ENCODE results near the gene KRT13.
A peak's percentile ranks its signal among the peaks of the same experiment; 100 is the strongest.

KRT13 gene

DNA sequence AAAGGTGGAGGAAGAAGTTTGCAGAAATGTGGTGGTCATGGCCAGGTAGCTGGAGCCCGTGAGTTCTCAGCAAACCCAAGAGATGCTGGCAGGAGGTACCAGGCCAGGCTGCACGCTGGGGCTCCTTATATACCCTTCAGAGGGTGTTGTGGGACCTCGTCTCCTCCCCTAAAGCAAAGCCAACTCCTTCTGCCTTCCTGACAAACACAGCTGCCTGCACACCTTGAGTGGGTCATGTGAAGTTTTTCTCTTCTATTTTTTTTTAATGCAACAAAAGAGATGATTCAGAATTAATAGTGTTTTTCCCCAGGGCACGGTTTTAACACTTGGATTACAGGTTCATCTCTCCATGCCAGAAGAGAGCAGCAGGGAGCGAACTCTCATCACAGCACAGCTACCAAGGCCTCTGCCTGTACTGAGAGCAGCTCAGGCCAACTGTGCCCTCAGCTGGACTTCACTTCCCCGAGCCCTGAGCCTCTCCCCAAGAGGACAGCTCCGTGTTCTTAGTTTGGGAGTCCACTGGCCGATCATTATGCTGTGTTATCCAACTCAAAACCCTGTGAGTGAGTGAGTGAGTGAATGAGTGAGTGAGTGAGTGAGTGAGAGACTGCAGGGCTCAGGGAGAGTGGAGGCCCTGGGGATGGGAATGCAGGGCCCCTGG lies 13.5 kb upstream of the KRT13 start, which contains the start of gene KRT15:
Gene KRT15, minus strand, starts transcription at position 102 of the 661 bp plus-strand sequence. Its CDS starts 63 bp downstream, at position 39.
- DNase-seq = no peak

- no peak for DNase-seq
Observed at GRCh38 chr17:41518031-41518430, 12.6 kb upstream of the KRT13 start.

GRCh38 chr17:41516830-41517283 lies 11.4 kb upstream of the KRT13 start:
- no peak for DNase-seq

DNA sequence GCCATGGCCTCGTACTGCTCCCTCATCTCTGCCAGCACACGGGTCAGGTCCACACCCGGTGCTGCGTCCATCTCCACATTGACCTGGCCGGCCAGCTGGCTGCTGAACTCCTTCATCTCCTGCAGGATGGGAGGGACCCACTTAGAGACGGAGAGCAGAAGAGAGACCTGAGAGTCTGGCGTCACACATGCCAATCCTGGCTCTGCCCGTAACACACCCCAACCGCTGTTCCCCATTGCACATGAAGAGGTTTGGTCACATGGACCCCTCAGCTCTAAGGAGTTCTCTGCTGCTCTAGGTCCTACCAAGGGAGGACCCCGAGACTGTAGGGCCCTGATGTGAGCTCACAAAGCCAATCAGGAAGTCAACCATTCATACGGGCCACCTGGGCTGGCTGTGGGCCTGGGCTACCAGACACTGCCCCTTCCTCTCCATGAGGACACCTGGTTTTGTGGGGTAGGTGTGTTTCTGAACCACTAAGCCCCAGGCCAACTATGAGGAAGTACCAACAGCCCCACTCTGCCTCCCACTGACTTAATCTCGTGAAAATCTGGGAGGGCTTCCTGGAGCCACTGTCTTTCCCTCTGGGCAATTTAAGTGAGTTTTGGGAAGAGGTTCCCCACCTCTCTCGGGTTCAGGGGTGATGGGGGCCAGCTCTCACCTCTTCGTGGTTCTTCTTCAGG lies 10.9 kb upstream of the KRT13 start:
- DNase-seq = no peak

DNA sequence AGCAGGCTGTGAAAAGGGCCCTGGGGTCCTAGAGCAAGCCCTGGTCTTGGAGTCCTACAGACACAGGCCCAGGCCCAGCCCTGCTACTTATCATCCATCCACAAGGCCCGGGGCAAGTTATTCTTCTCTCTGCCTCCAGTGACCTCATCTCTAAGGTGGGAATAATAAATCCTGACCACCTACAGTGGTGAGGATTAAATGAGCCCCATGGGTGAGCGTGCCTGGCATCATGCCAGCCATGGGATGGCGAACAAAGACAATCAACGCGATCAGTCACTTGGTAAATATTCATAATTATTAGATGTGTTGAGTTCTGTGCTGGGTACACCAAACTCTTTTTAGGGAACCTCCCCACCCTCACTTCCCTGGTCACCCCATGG lies 7.7 kb upstream of the KRT13 start:
- DNase-seq = no peak

DNA sequence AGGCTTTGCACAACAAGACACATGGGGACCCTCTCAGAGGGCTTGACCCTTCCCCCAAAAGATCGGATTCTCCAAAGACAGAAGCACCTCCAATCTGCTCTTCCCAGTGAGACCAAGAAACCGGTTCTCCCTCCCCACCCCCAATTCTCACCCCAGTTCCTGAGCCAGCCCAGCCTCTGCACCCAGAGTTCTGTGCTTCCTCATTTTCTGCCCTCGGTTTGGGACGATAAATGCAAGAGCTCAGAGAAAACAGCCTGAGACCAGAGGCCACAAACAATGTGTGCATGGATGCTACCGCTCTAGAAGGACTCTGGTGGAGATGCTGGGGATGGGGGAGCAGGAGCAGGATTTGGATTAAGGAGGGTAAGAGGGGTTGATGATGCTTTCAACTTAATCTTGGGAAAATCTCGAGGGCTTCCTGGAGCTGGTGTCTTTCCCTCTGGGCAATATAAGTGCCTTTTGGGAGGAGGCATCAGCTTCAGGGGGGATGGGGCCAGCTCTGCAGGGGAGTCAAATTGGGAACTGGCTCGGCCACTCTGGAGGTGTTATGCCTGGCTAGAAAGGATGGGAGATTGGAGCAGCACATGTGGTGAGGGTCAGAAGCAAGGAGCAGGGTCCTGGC lies 7.2 kb upstream of the KRT13 start:
- no peak for DNase-seq

DNA sequence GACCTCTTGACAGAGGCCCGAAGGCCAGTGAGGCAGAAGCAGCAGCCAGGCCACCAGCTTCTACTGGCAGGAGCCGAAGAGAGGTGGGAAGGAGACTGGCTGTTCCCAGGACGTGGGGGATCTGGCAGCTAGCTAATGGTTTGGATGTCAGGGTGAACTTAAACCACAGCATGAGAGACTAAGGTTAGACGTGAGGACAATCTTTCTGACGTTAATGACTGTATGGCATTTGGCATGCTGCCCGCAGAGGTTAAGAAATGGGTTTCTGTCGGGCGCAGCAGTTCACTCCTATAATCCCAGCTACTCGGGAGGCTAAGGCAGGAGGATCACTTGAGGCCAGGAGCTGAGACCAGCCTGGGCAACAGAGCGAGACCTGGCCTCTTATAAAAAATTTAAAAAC lies 6.3 kb upstream of the KRT13 start:
- DNase-seq = no peak

- DNase-seq = no peak
Observed at GRCh38 chr17:41511116-41511515, 5.7 kb upstream of the KRT13 start.

DNA sequence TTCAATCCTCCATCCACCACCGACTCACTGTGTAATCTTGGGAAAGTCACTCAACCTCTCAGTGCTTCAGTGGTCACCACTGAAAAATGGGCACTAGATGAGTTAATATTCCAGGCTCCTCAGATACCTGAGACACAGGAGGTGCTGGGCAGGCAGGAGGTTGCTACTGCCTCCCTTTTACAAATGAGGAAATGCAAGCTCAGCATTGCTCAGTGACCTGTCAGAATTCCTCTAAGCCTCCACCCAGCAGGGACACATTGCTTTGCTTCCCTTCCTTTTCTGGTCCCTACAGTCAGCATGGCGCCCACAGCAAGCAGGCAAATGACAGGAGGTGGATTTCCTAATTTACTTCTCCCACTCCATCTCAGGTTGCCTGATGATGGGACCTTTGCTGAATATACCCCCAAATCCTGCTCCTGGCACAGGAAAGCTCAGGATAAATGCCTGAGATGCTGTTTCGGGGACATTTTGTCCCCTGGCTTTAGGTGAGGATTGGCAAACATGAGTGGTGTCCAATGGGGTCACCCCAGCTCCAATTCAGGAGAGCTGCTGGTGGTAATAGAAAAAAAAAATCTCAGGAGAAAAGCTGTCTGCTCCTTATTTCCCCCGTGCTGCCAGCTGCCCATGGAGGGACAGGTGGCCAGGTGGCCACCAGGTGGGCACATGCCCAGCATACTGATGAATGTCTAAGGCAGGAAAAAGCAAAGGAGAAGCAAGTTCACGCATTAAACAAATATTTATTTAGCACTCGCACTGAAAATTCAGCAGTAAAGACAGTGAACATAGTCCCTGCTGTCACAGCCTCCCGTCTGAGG lies 5.0 kb upstream of the KRT13 start:
- no peak for DNase-seq

GRCh38 chr17:41507315-41507880 lies 2.0 kb upstream of the KRT13 start:
- no peak for DNase-seq

- no peak for DNase-seq
Observed at GRCh38 chr17:41505809-41506767, 676 bp upstream of the KRT13 start.

GRCh38 chr17:41504246-41504977 lies 1.0 kb downstream of the KRT13 start:
- no peak for DNase-seq

GRCh38 chr17:41503202-41503601 lies 2.2 kb downstream of the KRT13 start:
- DNase-seq = no peak

DNA sequence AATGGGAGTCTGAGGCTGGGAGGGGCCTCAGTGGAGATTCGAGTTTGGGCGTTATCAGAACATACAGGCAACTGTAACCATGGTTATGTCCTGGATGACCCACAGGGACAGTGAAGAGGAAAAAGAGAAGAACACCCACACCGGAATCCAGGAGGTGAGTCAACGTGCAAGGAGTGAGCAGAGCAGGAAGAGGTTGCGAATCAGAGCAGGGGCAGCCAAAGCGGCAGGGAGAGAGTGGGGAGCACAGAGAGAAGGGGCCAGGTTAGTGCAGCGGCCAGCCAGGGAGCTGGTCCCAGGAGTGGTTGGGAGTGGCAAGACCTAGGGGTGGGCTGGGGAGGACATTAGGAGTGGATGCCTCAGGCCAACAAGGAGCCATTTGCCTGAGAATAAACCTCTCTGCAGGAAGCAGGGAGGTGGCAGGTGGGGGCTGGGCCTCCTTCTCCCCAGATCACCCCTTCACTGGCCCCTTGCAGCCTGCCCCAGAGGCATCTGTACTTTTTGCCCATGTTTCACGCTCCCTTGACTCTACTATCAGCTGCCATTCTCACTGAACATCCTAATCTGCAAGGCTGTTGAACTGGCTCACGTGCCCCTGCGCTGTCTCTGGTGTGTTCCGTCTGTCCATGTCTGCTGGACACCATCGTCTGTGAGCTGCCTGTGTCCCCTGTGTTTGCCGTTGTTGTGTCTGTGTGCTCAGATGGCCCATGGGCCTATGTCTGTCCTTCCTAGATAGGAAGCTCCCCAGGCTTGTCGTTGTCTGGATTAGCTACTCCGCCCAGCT lies 5.1 kb downstream of the KRT13 start:
- DNase-seq = no peak

DNA sequence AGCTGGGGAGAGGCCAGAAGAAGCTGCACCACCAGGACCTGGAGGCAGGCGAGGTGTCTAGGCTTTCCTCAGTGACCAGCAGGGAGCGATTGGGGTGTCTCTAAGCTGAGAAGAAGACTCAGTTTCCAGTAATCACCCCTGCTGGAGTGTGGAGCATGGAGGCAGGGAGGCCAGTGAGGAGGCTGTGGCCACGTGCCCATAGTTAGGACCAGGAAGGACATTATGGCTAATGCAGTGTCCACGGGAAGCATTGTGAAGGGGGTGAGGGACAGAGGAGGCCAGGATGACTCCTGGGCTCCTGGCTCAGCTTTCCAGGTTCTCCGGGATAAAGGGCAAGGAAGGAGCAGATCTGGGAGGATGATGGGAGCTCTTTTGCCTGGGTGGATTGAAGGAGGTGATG lies 5.7 kb downstream of the KRT13 start:
- no peak for DNase-seq

DNA sequence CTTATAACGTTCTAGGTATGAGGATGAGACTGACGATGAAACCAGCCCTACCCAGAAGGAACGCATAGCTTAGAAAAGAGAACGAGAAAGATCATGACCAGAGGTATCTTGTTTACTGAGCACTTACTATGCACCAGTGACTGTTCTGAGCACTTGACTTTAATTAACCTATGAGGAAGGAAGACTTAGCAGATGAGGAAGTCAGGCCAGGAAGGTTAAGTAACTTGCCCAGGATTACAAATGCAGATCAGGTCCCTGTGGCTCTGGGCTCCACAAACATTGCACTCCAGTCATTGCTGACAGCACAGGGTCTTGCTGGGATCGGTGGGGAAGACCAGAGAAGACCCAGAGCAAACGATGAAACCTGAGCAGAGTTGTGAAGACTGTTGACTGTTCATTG lies 7.1 kb downstream of the KRT13 start:
- DNase-seq = no peak

GRCh38 chr17:41496803-41497484 lies 8.5 kb downstream of the KRT13 start:
- DNase-seq = peak; percentile 85

GRCh38 chr17:41494524-41494923 lies 10.9 kb downstream of the KRT13 start:
- no peak for DNase-seq

GRCh38 chr17:41492771-41493170 lies 12.6 kb downstream of the KRT13 start:
- DNase-seq = no peak

- no peak for DNase-seq
Observed at GRCh38 chr17:41492351-41492750, 13.1 kb downstream of the KRT13 start.

Measured in activated CD4-positive, alpha-beta T cell treated with anti-CD3 and anti-CD28 coated beads, Interleukin-2, Interleukin-6, amounts not matched to agents 100 ng/mL and 50 ng/mL, durations not matched to agents 16 hours and 8 hours (primary cell).